A673 (cell line): ENCODE results near the gene TNS3. TPM values are rescaled to one million over a fixed set of nuclear protein-coding genes. Genes with fewer than 3 reads are reported as not detected.

Experiments
- BruUV-seq: library from RNA; stranded (reverse); fragments of 400-500 nt; replicated peaks from 2 replicates; lab custom pipeline; 2021; lab: Mats Ljungman, UMichigan
- CTCF ChIA-PET: fragments of 300-600 bp; sonication (Branson Sonifier 250); formaldehyde crosslinking; loops from one replicate; lab custom pipeline; 2022; ENCODE audit warnings: antibody characterized with exemption; lab: Charles Lee
- POLR2A ChIA-PET: fragments of 300-600 bp; sonication (Branson Sonifier 250); formaldehyde crosslinking; loops from one replicate; lab custom pipeline; 2022; ENCODE audit warnings: antibody characterized with exemption; ENCODE audit not compliant: low non-redundant PET; lab: Charles Lee
- DNase-seq: peaks from one replicate; pipeline ENCODE4 v3.0.0-alpha.2; 2015; ENCODE audit warnings: low spot score
- H3K27ac ChIP-seq: fragments of 200-600 bp; sonication (generic); 2 replicates; pipeline ENCODE4 v1.5.1; 2016; ENCODE audit warnings: mixed run types, low read depth, mild to moderate bottlenecking, mixed read lengths, antibody characterized with exemption, low read length; ENCODE audit not compliant: poor library complexity, severe bottlenecking
- H3K27me3 ChIP-seq: fragments of 200-600 bp; sonication (generic); replicated peaks from 2 replicates; pipeline ENCODE4 v1.6.1; 2017; ENCODE audit warnings: mixed run types, low read depth, mild to moderate bottlenecking, mixed read lengths, antibody characterized with exemption, low read length; ENCODE audit not compliant: insufficient read depth, poor library complexity
- H3K36me3 ChIP-seq: fragments of 200-600 bp; sonication (generic); 2 replicates; pipeline ENCODE4 v1.6.1; 2016; ENCODE audit warnings: mixed run types, mild to moderate bottlenecking, mixed read lengths, antibody characterized with exemption, low read length; ENCODE audit not compliant: insufficient read depth, poor library complexity, severe bottlenecking
- H3K4me1 ChIP-seq: fragments of 200-600 bp; sonication (generic); 2 replicates; pipeline ENCODE4 v1.6.1; 2017; ENCODE audit warnings: mixed run types, mild to moderate bottlenecking, mixed read lengths, antibody characterized with exemption, low read length; ENCODE audit not compliant: insufficient read depth, poor library complexity, severe bottlenecking
- H3K4me3 ChIP-seq: fragments of 200-600 bp; sonication (generic); 2 replicates; pipeline ENCODE4 v1.5.1; 2016; ENCODE audit warnings: low read depth, mixed run types, mild to moderate bottlenecking, mixed read lengths, low read length; ENCODE audit not compliant: poor library complexity, severe bottlenecking
- H3K9me3 ChIP-seq: fragments of 200-600 bp; sonication (generic); 2 replicates; pipeline ENCODE4 v1.6.1; 2016; ENCODE audit warnings: mixed run types, low read depth, mild to moderate bottlenecking, mixed read lengths, antibody characterized with exemption, low read length; ENCODE audit not compliant: poor library complexity, severe bottlenecking
- CTCF ChIP-seq: fragments of 300-800, 200-600 bp; sonication (generic); conservative IDR thresholded peaks from 2 replicates; pipeline ENCODE4 v1.5.1; 2017; ENCODE audit warnings: low read depth, mild to moderate bottlenecking, antibody characterized with exemption, low read length, moderate library complexity, mixed read lengths
- EZH2 ChIP-seq: fragments of 200-600 bp; sonication (generic); IDR thresholded peaks from 2 replicates; pipeline ENCODE4 v1.6.1; 2017; ENCODE audit warnings: borderline replicate concordance, low read depth, mild to moderate bottlenecking, mixed read lengths, antibody characterized with exemption, low read length; ENCODE audit not compliant: poor library complexity, severe bottlenecking
- intact Hi-C: fragments of 100-400 bp; cut with micrococcal nuclease; formaldehyde crosslinking; loops from one replicate; pipeline ENCODE4 v1.10.0; 2022; ENCODE audit not compliant: unreplicated experiment
- total RNA-seq: library from RNA; stranded (reverse); gene quantifications from 2 replicates; pipeline ENCODE4 v1.2.3, GENCODE V29; 2021

TNS3 gene
- total RNA-seq, 1 experiment from 2014 or later = not detected

DNA sequence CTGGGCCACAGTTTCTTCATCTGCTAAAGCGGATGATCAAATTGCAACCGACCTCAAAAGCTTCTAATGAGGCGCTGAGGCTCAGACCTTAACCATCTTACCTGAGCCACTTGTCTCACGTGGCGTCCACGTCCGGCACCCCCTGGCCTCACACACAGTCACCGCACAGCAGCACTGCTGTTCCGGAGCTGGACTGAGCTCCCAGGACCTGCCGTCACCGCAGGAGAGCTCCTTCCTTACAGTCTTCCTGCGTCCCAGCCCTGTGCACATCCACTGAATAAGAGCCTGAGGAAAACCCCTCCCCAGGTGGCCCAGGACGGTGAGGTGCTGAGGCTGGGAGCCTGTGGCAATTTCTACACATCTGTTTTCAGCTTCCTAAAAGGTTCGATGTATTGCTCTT, 35.7 kb downstream of the TNS3 start:
- CTCF ChIA-PET = no interaction called here
- TF ChIP-seq CTCF (no peak), EZH2 (no peak)
- Histone ChIP-seq H3K9me3 (no peaks in the 10 kb centered on the region), H3K4me3 (no peak overlapping the region), H3K27me3 (peaks cover 17% of the 10 kb centered on the region), H3K36me3 (no peaks in the 10 kb centered on the region), H3K27ac (no peak overlapping the region), H3K4me1 (no peaks in the 10 kb centered on the region)
- POLR2A ChIA-PET = no interaction called here
- intact Hi-C loops = no loop called here
- no TSS peak for BruUV-seq
- no peak for DNase-seq

- Histone ChIP-seq H3K27me3 (peaks cover 29% of the 10 kb centered on the region), H3K27ac (no peak overlapping the region), H3K36me3 (no peaks in the 10 kb centered on the region), H3K4me1 (no peaks in the 10 kb centered on the region), H3K9me3 (no peaks in the 10 kb centered on the region), H3K4me3 (no peak overlapping the region)
- BruUV-seq = no TSS peak
- POLR2A ChIA-PET = no interaction called here
- TF ChIP-seq CTCF (no peak), EZH2 (no peak)
- CTCF ChIA-PET = no interaction called here
- no peak for DNase-seq
- intact Hi-C loops = no loop called here
Measured at GRCh38 chr7:47544416-47544815, 37.5 kb downstream of the TNS3 start.

DNA sequence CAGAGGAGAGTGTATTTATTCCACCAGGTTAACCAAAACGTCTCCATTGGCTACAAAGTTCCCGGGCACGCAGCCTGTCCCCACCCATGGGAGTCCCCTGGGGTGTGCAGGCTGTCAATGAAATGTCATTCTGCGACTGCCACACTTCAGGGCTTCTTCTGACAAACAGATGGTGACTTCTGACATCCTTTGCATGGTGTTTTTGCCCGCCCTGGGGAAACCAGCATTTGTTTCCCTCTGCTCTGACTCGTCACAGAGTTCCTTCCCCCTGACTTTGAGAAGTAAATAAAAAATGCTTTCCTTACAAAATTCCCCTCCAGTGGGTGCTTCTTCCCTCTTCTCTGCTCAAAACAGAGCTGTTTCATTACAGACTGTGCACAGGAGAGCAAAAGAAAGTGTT, 38.2 kb downstream of the TNS3 start:
- Histone ChIP-seq H3K27me3 (peaks cover 36% of the 10 kb centered on the region), H3K36me3 (no peaks in the 10 kb centered on the region), H3K9me3 (no peaks in the 10 kb centered on the region), H3K27ac (no peak overlapping the region), H3K4me3 (no peak overlapping the region), H3K4me1 (no peaks in the 10 kb centered on the region)
- DNase-seq = no peak
- ChIA-PET POLR2A (no interaction called here), CTCF (no interaction called here)
- intact Hi-C loops = no loop called here
- TF ChIP-seq CTCF = no peak
- TF ChIP-seq EZH2 = no peak
- no TSS peak for BruUV-seq
